AG10803 (cell line): ENCODE results near the gene PRLR.
"Not testable (repeated sequence)": the region's sequence is repeated elsewhere in the genome, so short reads cannot be mapped to it uniquely, and the experiment has no call there.

Experiments
- DNase-seq: peaks from one replicate; pipeline ENCODE4 v3.0.0; 2010; ENCODE audit warnings: low read depth
- H3K4me3 ChIP-seq: 2 replicates; pipeline ENCODE4 v1.5.1; 2011; ENCODE audit warnings: mild to moderate bottlenecking, low read length, control low read depth
- CTCF ChIP-seq: conservative IDR thresholded peaks from 2 replicates; pipeline ENCODE4 v1.5.1; 2011; ENCODE audit warnings: mild to moderate bottlenecking, low read length, control low read depth, inconsistent platforms

PRLR gene

DNA sequence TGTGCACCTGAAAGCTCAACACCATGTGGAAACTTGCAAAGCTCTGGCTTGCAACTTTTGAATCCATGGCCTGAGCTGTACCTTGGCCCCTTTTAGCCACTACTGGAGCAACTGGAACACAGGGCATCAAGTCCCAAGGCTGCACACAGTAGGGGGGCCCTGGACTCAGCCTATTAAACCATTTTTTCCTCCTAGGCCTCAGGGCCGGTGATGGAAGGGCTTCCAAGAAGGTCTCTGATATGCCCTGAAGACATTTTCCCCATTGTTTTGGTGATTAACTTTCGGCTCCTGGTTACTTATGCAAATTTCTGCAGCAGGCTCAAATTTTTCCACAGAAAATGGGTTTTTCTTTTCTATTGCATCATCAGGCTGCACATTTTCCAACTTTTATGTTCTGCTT is 22.7 kb upstream of the PRLR start:
- H3K4me3 ChIP-seq: no peak overlapping the region
- no peak for DNase-seq
- TF ChIP-seq CTCF: no peak

GRCh38 chr5:35248843-35249780 is 18.8 kb upstream of the PRLR start:
- DNase-seq: no peak
- no peak for TF ChIP-seq CTCF
- H3K4me3 ChIP-seq: no peak overlapping the region

GRCh38 chr5:35247648-35248034 is 17.4 kb upstream of the PRLR start:
- H3K4me3 ChIP-seq: no peak overlapping the region
- no peak for DNase-seq
- no peak for TF ChIP-seq CTCF

DNA sequence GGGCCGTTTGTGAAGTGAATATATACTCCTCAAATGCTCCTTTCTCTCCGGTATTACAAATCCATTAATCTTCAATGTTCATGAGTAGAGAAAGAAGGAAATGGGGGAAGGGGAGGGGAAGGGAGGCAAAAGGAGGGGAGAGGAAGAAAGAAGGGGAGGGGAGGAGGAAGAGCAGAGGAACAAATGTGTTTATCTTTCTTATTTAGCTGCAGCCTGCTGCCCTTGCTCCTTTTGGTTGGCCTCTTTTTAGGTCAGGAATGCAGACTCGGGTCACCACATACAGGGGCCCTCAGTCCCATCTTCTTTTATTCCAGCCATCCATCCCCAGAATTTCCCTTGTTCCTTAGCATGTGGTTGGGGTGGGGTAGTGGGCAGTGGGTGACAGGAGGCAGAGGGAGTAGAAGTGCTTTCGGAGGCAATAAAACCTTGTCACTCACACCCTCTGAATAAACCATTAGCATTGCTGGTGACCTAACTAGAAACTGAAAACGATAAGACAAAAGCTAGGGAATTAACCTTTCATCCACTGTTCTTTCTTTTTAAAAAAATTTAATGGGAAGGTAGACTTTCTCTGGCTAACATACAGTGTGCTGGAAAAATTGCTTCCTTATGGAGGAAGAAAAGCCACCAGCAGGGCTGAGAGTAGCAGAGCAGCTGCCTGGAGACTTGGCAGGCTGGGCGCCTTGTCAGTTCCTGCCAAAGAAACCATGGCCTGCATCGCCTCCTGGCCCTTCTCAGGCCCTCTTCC is 16.8 kb upstream of the PRLR start:
- no peak; the same call in 1 of the 2 replicates for TF ChIP-seq CTCF
- DNase-seq: peak; percentile 4
- H3K4me3 ChIP-seq: no peak overlapping the region

DNA sequence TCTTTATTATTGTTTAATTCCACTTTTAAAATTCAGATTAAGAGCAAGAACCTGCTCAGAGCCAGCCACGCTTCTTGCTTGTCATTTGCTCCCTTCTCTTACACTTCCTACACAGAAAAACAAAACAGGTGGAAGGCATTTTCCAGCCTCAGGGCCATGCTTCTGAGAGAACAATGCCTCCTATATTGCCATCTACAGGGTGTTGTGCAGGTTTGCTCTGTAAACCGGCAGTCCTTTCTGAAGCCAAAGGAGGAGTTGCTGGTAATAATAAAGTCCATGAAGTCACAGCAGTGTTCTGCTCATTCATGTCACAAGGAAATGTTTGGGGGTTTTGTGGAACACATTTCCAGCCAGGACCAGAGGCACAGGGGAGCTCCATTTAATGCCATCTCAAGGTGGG is 16.1 kb upstream of the PRLR start:
- no peak overlapping the region for H3K4me3 ChIP-seq
- TF ChIP-seq CTCF: no peak
- DNase-seq: no peak

GRCh38 chr5:35245371-35245770 is 15.1 kb upstream of the PRLR start:
- DNase-seq, H3K4me3 ChIP-seq: not testable (repeated sequence)

- no peak overlapping the region for H3K4me3 ChIP-seq
- TF ChIP-seq CTCF: no peak
- DNase-seq: no peak
Observed at GRCh38 chr5:35244171-35244570, 13.9 kb upstream of the PRLR start.
